HepG2 (cell line): ENCODE measurements around the gene ANO4. TPM values are rescaled to one million over a fixed set of nuclear protein-coding genes. Genes with fewer than 3 reads are reported as not detected.

Experiments
- DDIT3 ChIP-seq: sonication (generic); formaldehyde crosslinking; IDR thresholded peaks from 2 replicates; pipeline ENCODE4 v1.4.0; 2020; ENCODE audit warnings: mild to moderate bottlenecking, missing genetic modification reagents
- DNMT3B ChIP-seq: conservative IDR thresholded peaks from 2 replicates; pipeline ENCODE4 v1.6.1; 2016; ENCODE audit warnings: missing biosample characterization, control low read depth
- EED ChIP-seq: sonication (generic); formaldehyde crosslinking; IDR thresholded peaks from 2 replicates; pipeline ENCODE4 v1.5.0; 2020; ENCODE audit warnings: mild to moderate bottlenecking, missing genetic modification reagents
- GTF3A ChIP-seq: sonication (generic); formaldehyde crosslinking; conservative IDR thresholded peaks from 2 replicates; pipeline ENCODE4 v1.4.0; 2020; ENCODE audit warnings: mild to moderate bottlenecking, missing genetic modification reagents
- HHEX ChIP-seq: IDR thresholded peaks from 2 replicates; pipeline ENCODE4 v1.6.1; 2016; ENCODE audit warnings: control low read depth
- PBX3 ChIP-seq: sonication (generic); formaldehyde crosslinking; IDR thresholded peaks from 2 replicates; pipeline ENCODE4 v1.8.1; 2023; ENCODE audit warnings: missing genetic modification reagents, inconsistent platforms, borderline replicate concordance
- RXRA ChIP-seq: sonication (generic); formaldehyde crosslinking; IDR thresholded peaks from 2 replicates; pipeline ENCODE4 v1.5.1; 2020; ENCODE audit warnings: missing genetic modification reagents
- SIN3A ChIP-seq: IDR thresholded peaks from 2 replicates; pipeline ENCODE4 v1.6.1; 2011; ENCODE audit warnings: low read depth, mild to moderate bottlenecking, control low read depth, low read length, borderline replicate concordance
- SP2 ChIP-seq: sonication (generic); formaldehyde crosslinking; IDR thresholded peaks from 2 replicates; pipeline ENCODE4 v1.5.1; 2020; ENCODE audit warnings: mild to moderate bottlenecking, missing genetic modification reagents
- ZBTB14 ChIP-seq: sonication (generic); formaldehyde crosslinking; IDR thresholded peaks from 2 replicates; pipeline ENCODE4 v1.4.0; 2020; ENCODE audit warnings: missing genetic modification reagents
- ZBTB7A ChIP-seq: sonication (generic); formaldehyde crosslinking; IDR thresholded peaks from 2 replicates; pipeline ENCODE4 v1.8.0; 2022; ENCODE audit warnings: mild to moderate bottlenecking, missing genetic modification reagents
- ZNF292 ChIP-seq: sonication (generic); formaldehyde crosslinking; IDR thresholded peaks from 2 replicates; pipeline ENCODE4 v1.8.1; 2022; ENCODE audit warnings: mild to moderate bottlenecking, low read depth, missing genetic modification reagents, borderline replicate concordance
- ZNF468 ChIP-seq: sonication (generic); formaldehyde crosslinking; IDR thresholded peaks from 2 replicates; pipeline ENCODE4 v1.8.0; 2022; ENCODE audit warnings: mild to moderate bottlenecking, moderate library complexity, missing genetic modification reagents
- ZNF629 ChIP-seq: sonication (generic); formaldehyde crosslinking; conservative IDR thresholded peaks from 2 replicates; pipeline ENCODE4 v1.5.0; 2020; ENCODE audit warnings: missing genetic modification reagents
- ZNF672 ChIP-seq: sonication (generic); formaldehyde crosslinking; IDR thresholded peaks from 2 replicates; pipeline ENCODE4 v1.8.1; 2022; ENCODE audit warnings: missing genetic modification reagents
- ZNF678 ChIP-seq: sonication (generic); formaldehyde crosslinking; IDR thresholded peaks from 2 replicates; pipeline ENCODE4 v1.4.0; 2020; ENCODE audit warnings: mild to moderate bottlenecking, missing genetic modification reagents
- polyA plus RNA-seq, 8 experiments: library from polyadenylated mRNA; depleted of rRNA in 3 of 8; stranded (reverse) in 7 of 8; unstranded in 1 of 8; fragments of >200 nt; fragmentation: Illumina TruSeq in 4 of 8; extraction: Trizol in 4 of 8; gene quantifications; 2 replicates each; pipeline versions ENCODE4 v1.2.1 to v1.2.3, GENCODE V29; 2011 to 2016; ENCODE audit warnings: low read depth in 4 of 8, missing spikeins in 1 of 8, mixed read lengths in 1 of 8; ENCODE audit not compliant: insufficient read depth in 1 of 8
- total RNA-seq, 5 experiments: library from RNA; depleted of rRNA; stranded (reverse); fragments of >200 nt; fragmentation: Illumina TruSeq; extraction: Trizol; gene quantifications; 2 replicates each; pipeline ENCODE4 v1.2.3, GENCODE V29; 2016; ENCODE audit warnings: low read depth in 1 of 5
- TF ChIP-seq, protein P1 (sequence below): sonication (generic); formaldehyde crosslinking; IDR thresholded peaks from 2 replicates; pipeline ENCODE4 v1.4.0; 2020; ENCODE audit warnings: missing genetic modification reagents
- TF ChIP-seq, protein P2 (sequence below): IDR thresholded peaks from 2 replicates; pipeline ENCODE4 v1.6.1; 2016; ENCODE audit warnings: low read depth, missing genetic modification reagents, missing compliant biosample characterization
- TF ChIP-seq, protein P3 (sequence below): sonication (generic); formaldehyde crosslinking; IDR thresholded peaks from 2 replicates; pipeline ENCODE4 v1.5.0; 2020; ENCODE audit warnings: missing genetic modification reagents
- TF ChIP-seq, protein P4 (sequence below): sonication (generic); formaldehyde crosslinking; IDR thresholded peaks from 2 replicates; pipeline ENCODE4 v1.4.0; 2020; ENCODE audit warnings: missing genetic modification reagents

ANO4 gene
- total and polyA plus RNA-seq, 2 of the 13 experiments (the other 11 are each of a cell fraction or from before 2014, with no cell fraction given) = not detected

DNA sequence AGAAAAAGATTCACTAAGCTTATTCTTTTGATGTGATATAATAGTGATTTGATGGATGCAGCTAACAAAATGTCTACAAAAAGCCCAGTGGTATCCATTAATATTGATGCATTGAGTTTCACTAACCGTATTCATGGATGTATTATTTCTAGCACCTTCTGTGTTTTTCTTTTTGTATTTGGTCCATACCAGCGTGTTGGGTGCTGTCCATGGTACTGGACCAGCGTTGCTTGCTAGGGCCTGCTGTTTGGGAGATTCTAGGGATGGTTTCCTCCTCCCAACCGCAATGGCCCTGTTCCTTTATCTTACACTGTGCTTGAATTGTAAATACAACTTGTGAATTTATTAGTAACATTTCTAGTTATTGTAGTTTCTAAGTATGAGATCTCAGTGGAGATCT lies 31.7 kb downstream of the ANO4 start (continued):
- TF ChIP-seq GTF3A (CRISPR knock-in tag) (no peak), ZBTB7A (CRISPR knock-in tag) (no peak), ZNF678 (no peak), ZNF672 (CRISPR knock-in tag) (no peak), RXRA (CRISPR knock-in tag) (no peak), ZNF468 (no peak), HHEX (CRISPR knock-in tag) (no peak), ZNF629 (no peak), PBX3 (CRISPR knock-in tag) (no peak), ZNF292 (CRISPR knock-in tag) (no peak), ZBTB14 (no peak), SP2 (CRISPR knock-in tag) (no peak), SIN3A (no peak), DDIT3 (CRISPR knock-in tag) (no peak), EED (CRISPR knock-in tag) (no peak), DNMT3B (no peak; the same call in 1 of the 2 replicates)
- TF ChIP-seq, protein P1, sequence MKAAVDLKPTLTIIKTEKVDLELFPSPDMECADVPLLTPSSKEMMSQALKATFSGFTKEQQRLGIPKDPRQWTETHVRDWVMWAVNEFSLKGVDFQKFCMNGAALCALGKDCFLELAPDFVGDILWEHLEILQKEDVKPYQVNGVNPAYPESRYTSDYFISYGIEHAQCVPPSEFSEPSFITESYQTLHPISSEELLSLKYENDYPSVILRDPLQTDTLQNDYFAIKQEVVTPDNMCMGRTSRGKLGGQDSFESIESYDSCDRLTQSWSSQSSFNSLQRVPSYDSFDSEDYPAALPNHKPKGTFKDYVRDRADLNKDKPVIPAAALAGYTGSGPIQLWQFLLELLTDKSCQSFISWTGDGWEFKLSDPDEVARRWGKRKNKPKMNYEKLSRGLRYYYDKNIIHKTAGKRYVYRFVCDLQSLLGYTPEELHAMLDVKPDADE = no peak
- TF ChIP-seq, protein P2, sequence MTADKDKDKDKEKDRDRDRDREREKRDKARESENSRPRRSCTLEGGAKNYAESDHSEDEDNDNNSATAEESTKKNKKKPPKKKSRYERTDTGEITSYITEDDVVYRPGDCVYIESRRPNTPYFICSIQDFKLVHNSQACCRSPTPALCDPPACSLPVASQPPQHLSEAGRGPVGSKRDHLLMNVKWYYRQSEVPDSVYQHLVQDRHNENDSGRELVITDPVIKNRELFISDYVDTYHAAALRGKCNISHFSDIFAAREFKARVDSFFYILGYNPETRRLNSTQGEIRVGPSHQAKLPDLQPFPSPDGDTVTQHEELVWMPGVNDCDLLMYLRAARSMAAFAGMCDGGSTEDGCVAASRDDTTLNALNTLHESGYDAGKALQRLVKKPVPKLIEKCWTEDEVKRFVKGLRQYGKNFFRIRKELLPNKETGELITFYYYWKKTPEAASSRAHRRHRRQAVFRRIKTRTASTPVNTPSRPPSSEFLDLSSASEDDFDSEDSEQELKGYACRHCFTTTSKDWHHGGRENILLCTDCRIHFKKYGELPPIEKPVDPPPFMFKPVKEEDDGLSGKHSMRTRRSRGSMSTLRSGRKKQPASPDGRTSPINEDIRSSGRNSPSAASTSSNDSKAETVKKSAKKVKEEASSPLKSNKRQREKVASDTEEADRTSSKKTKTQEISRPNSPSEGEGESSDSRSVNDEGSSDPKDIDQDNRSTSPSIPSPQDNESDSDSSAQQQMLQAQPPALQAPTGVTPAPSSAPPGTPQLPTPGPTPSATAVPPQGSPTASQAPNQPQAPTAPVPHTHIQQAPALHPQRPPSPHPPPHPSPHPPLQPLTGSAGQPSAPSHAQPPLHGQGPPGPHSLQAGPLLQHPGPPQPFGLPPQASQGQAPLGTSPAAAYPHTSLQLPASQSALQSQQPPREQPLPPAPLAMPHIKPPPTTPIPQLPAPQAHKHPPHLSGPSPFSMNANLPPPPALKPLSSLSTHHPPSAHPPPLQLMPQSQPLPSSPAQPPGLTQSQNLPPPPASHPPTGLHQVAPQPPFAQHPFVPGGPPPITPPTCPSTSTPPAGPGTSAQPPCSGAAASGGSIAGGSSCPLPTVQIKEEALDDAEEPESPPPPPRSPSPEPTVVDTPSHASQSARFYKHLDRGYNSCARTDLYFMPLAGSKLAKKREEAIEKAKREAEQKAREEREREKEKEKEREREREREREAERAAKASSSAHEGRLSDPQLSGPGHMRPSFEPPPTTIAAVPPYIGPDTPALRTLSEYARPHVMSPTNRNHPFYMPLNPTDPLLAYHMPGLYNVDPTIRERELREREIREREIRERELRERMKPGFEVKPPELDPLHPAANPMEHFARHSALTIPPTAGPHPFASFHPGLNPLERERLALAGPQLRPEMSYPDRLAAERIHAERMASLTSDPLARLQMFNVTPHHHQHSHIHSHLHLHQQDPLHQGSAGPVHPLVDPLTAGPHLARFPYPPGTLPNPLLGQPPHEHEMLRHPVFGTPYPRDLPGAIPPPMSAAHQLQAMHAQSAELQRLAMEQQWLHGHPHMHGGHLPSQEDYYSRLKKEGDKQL (CRISPR knock-in tag) = no peak
- TF ChIP-seq, protein P3, sequence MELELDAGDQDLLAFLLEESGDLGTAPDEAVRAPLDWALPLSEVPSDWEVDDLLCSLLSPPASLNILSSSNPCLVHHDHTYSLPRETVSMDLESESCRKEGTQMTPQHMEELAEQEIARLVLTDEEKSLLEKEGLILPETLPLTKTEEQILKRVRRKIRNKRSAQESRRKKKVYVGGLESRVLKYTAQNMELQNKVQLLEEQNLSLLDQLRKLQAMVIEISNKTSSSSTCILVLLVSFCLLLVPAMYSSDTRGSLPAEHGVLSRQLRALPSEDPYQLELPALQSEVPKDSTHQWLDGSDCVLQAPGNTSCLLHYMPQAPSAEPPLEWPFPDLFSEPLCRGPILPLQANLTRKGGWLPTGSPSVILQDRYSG (CRISPR knock-in tag) = no peak
- TF ChIP-seq, protein P4, sequence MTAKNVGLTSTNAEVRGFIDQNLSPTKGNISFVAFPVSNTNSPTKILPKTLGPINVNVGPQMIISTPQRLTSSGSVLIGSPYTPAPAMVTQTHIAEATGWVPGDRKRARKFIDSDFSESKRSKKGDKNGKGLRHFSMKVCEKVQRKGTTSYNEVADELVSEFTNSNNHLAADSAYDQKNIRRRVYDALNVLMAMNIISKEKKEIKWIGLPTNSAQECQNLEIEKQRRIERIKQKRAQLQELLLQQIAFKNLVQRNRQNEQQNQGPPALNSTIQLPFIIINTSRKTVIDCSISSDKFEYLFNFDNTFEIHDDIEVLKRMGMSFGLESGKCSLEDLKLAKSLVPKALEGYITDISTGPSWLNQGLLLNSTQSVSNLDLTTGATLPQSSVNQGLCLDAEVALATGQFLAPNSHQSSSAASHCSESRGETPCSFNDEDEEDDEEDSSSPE (CRISPR knock-in tag) = no peak
